ENCODE measurements around the gene NEUROD2.

The NEUROD2 gene

DNA sequence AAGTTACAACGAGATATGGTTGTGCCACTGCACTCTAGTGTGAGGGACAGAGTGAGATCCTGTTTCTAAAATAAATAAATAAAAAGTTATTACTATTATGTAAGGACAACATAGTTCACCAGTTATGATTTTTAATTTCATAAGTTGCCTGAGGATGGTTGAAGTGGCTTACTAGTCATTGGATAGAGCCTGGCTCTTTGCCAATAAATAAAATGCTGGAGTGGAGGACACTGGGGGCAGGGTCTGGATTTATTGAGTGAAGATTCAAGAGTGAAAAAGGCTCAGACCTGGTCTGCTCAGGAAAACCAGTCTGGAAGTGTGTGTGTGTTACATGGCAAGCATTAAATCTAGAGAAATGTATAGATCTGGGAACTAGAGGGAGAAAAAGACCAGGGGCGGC, 31.3 kb upstream of the NEUROD2 start:
- TF ChIP-seq MYC (IDR thresholded peaks at IDR 0.05; ENCODE audit: low read depth, low read length), result no peak
- no peak for TF ChIP-seq MAX (IDR thresholded peaks at IDR 0.05; ENCODE audit: low read depth, low read length)
- TF ChIP-seq POLR2A (IDR thresholded peaks at IDR 0.05; ENCODE audit: extremely low read depth, insufficient read length), result no peak
- TF ChIP-seq, protein P1, sequence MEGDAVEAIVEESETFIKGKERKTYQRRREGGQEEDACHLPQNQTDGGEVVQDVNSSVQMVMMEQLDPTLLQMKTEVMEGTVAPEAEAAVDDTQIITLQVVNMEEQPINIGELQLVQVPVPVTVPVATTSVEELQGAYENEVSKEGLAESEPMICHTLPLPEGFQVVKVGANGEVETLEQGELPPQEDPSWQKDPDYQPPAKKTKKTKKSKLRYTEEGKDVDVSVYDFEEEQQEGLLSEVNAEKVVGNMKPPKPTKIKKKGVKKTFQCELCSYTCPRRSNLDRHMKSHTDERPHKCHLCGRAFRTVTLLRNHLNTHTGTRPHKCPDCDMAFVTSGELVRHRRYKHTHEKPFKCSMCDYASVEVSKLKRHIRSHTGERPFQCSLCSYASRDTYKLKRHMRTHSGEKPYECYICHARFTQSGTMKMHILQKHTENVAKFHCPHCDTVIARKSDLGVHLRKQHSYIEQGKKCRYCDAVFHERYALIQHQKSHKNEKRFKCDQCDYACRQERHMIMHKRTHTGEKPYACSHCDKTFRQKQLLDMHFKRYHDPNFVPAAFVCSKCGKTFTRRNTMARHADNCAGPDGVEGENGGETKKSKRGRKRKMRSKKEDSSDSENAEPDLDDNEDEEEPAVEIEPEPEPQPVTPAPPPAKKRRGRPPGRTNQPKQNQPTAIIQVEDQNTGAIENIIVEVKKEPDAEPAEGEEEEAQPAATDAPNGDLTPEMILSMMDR (IDR thresholded peaks at IDR 0.05; ENCODE audit: low read depth, low read length), result no peak
- no peak for DNase-seq (ENCODE audit: low read depth)
- no peak overlapping the region for H3K4me3 ChIP-seq (ENCODE audit: low read depth, low read length)

DNA sequence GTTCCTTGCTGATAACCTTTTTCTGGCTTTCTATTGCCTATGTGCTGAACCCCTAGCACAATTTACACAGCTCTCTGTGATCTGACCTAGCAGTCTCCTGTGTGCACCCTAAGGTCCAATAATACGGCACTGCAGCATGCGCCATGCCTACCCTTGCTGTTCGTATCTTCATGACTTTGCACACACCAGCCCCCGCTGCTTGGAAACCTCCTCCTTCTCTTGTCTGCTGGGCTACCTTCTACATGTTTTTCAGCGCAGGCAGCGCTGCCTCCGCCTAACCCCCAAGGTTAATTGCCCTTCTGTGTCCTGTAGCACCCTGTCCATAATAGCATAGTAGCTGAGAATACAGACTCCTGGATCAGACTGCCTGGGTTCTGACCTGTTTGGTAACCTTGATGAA, 30.6 kb upstream of the NEUROD2 start:
- H3K4me3 ChIP-seq (ENCODE audit: low read depth, low read length), result peak overlapping the region; percentile 80
- no peak for TF ChIP-seq POLR2A (IDR thresholded peaks at IDR 0.05; ENCODE audit: extremely low read depth, insufficient read length)
- TF ChIP-seq MAX (IDR thresholded peaks at IDR 0.05; ENCODE audit: low read depth, low read length), result no peak
- TF ChIP-seq MYC (IDR thresholded peaks at IDR 0.05; ENCODE audit: low read depth, low read length), result no peak
- TF ChIP-seq, protein P1 (IDR thresholded peaks at IDR 0.05; ENCODE audit: low read depth, low read length), result no peak
- no peak for DNase-seq (ENCODE audit: low read depth)

GRCh38 chr17:39636927-39637736, 29.4 kb upstream of the NEUROD2 start, which contains the start of gene STARD3:
STARD3 (plus strand) TSS chr17:39637144; CDS start chr17:39653532, 16,388 bp downstream.
- TF ChIP-seq, protein P1 (IDR thresholded peaks at IDR 0.05; ENCODE audit: low read depth, low read length), result no peak
- TF ChIP-seq MYC (IDR thresholded peaks at IDR 0.05; ENCODE audit: low read depth, low read length), result peak; percentile 75
- TF ChIP-seq POLR2A (IDR thresholded peaks at IDR 0.05; ENCODE audit: extremely low read depth, insufficient read length), result peak; percentile 69
- TF ChIP-seq MAX (IDR thresholded peaks at IDR 0.05; ENCODE audit: low read depth, low read length), result peak; percentile 66
- peak within 1 kb of the TSS; percentile 80 for H3K4me3 ChIP-seq (ENCODE audit: low read depth, low read length)
- DNase-seq (ENCODE audit: low read depth), result peak; percentile 95

DNA sequence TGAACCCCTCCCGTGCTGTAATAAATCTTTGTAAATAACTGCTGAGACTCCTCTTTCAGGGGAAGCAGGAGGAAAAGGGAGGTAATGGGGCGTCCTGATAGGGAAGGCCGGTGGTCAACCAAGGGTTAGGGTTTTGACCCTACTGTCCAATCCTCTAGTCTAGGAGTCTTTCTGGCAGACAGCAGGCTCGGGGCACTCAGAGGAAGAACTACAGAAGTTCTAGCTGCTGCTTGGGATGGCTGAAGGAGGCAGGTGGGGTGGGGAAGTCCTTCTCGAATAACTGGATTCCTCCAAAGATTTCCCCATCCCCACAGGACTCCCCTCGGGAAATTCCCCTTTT, 28.8 kb upstream of the NEUROD2 start:
- DNase-seq (ENCODE audit: low read depth), result no peak
- peak overlapping the region; percentile 80 for H3K4me3 ChIP-seq (ENCODE audit: low read depth, low read length)
- TF ChIP-seq MYC (IDR thresholded peaks at IDR 0.05; ENCODE audit: low read depth, low read length) (no peak), POLR2A (IDR thresholded peaks at IDR 0.05; ENCODE audit: extremely low read depth, insufficient read length) (no peak), MAX (IDR thresholded peaks at IDR 0.05; ENCODE audit: low read depth, low read length) (no peak)
- TF ChIP-seq, protein P1 (IDR thresholded peaks at IDR 0.05; ENCODE audit: low read depth, low read length), result no peak

DNA sequence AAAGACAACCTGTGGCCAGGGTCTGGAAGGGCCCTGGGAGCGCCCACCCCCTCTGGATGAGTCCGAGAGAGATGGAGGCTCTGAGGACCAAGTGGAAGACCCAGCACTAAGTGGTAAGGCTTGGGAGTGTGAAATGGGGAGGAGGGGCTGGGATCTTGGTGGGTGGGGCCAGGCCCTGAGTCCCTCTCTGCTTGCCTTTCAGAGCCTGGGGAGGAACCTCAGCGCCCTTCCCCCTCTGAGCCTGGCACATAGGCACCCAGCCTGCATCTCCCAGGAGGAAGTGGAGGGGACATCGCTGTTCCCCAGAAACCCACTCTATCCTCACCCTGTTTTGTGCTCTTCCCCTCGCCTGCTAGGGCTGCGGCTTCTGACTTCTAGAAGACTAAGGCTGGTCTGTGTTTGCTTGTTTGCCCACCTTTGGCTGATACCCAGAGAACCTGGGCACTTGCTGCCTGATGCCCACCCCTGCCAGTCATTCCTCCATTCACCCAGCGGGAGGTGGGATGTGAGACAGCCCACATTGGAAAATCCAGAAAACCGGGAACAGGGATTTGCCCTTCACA, 28.0 kb upstream of the NEUROD2 start:
- DNase-seq (ENCODE audit: low read depth), result peak; percentile 51
- TF ChIP-seq MYC (IDR thresholded peaks at IDR 0.05; ENCODE audit: low read depth, low read length), result no peak
- no peak for TF ChIP-seq MAX (IDR thresholded peaks at IDR 0.05; ENCODE audit: low read depth, low read length)
- no peak for TF ChIP-seq POLR2A (IDR thresholded peaks at IDR 0.05; ENCODE audit: extremely low read depth, insufficient read length)
- TF ChIP-seq, protein P1 (IDR thresholded peaks at IDR 0.05; ENCODE audit: low read depth, low read length), result no peak
- H3K4me3 ChIP-seq (ENCODE audit: low read depth, low read length), result no peak overlapping the region

Data from NB4 (cell line).